Measurements from ENCODE around the gene CD53.
"Not testable (repeated sequence)": the region's sequence is repeated elsewhere in the genome, so short reads cannot be mapped to it uniquely, and the experiment has no call there.

Gene CD53

GRCh38 chr1:110872745-110873720, at the start of gene CD53:
TSS of gene CD53 (plus strand) at chr1:110873148. CDS start at chr1:110891409, 18,261 bp downstream.
- Mint-ChIP-seq H3K9me3 (no peaks in the 10 kb centered on the region), H3K36me3 (ENCODE audit: low read depth) (peaks cover 18% of the 10 kb centered on the region), H3K4me1 (peaks cover 44% of the 10 kb centered on the region)

GRCh38 chr1:110824192-110824591, 48.8 kb upstream of the CD53 start:
- ATAC-seq, result no peak
- Mint-ChIP-seq H3K4me1 (no peaks in the 10 kb centered on the region), H3K27ac (no peak overlapping the region), H3K27me3 (no peaks in the 10 kb centered on the region), H3K36me3 (ENCODE audit: low read depth) (no peaks in the 10 kb centered on the region), H3K9me3 (no peaks in the 10 kb centered on the region), H3K4me3 (no peak overlapping the region)
- no peak for DNase-seq

More at GRCh38 chr1:110872745-110873720, at the start of gene CD53:
- H3K27ac Mint-ChIP-seq, result peak within 1 kb of the TSS; percentile 98
- peak within 1 kb of the TSS; percentile 93 for H3K4me3 Mint-ChIP-seq
- ATAC-seq (peak; percentile 26), DNase-seq (peak; percentile 41)
- H3K27me3 Mint-ChIP-seq, result no peaks in the 10 kb centered on the region

GRCh38 chr1:110829955-110830553, 42.9 kb upstream of the CD53 start:
- no peaks in the 10 kb centered on the region for H3K27me3 Mint-ChIP-seq
- H3K4me3 Mint-ChIP-seq, result no peak overlapping the region
- ATAC-seq (no peak), DNase-seq (peak; percentile 11)
- peaks cover 5% of the 10 kb centered on the region for H3K4me1 Mint-ChIP-seq
- no peaks in the 10 kb centered on the region for H3K9me3 Mint-ChIP-seq
- H3K36me3 Mint-ChIP-seq (ENCODE audit: low read depth), result no peaks in the 10 kb centered on the region
- H3K27ac Mint-ChIP-seq, result no peak overlapping the region

- DNase-seq; H3K27me3 Mint-ChIP-seq; H3K27ac Mint-ChIP-seq; ATAC-seq; H3K4me1 Mint-ChIP-seq; H3K9me3 Mint-ChIP-seq; H3K4me3 Mint-ChIP-seq; H3K36me3 Mint-ChIP-seq (ENCODE audit: low read depth): not testable (repeated sequence)
Observed at GRCh38 chr1:110833779-110834178, 39.2 kb upstream of the CD53 start.

- ATAC-seq (no peak), DNase-seq (no peak)
- Mint-ChIP-seq H3K9me3 (no peaks in the 10 kb centered on the region), H3K27ac (no peak overlapping the region), H3K27me3 (no peaks in the 10 kb centered on the region), H3K4me3 (no peak overlapping the region), H3K4me1 (no peaks in the 10 kb centered on the region), H3K36me3 (ENCODE audit: low read depth) (no peaks in the 10 kb centered on the region)
Observed at GRCh38 chr1:110846861-110847260, 26.1 kb upstream of the CD53 start.

GRCh38 chr1:110850145-110850544, 22.8 kb upstream of the CD53 start:
- Mint-ChIP-seq H3K4me1 (peaks cover 5% of the 10 kb centered on the region), H3K4me3 (no peak overlapping the region), H3K9me3 (no peaks in the 10 kb centered on the region), H3K27ac (no peak overlapping the region), H3K27me3 (no peaks in the 10 kb centered on the region), H3K36me3 (ENCODE audit: low read depth) (no peaks in the 10 kb centered on the region)
- no peak for ATAC-seq
- no peak for DNase-seq

- H3K4me3 Mint-ChIP-seq, result no peak overlapping the region
- no peak for DNase-seq
- no peaks in the 10 kb centered on the region for H3K27me3 Mint-ChIP-seq
- no peaks in the 10 kb centered on the region for H3K9me3 Mint-ChIP-seq
- H3K36me3 Mint-ChIP-seq (ENCODE audit: low read depth), result no peaks in the 10 kb centered on the region
- ATAC-seq, result no peak
- peaks cover 5% of the 10 kb centered on the region for H3K4me1 Mint-ChIP-seq
- H3K27ac Mint-ChIP-seq, result no peak overlapping the region
Observed at GRCh38 chr1:110850627-110851026, 22.3 kb upstream of the CD53 start.

- no peaks in the 10 kb centered on the region for H3K27me3 Mint-ChIP-seq
- no peaks in the 10 kb centered on the region for H3K9me3 Mint-ChIP-seq
- peaks cover 10% of the 10 kb centered on the region for H3K4me1 Mint-ChIP-seq
- H3K27ac Mint-ChIP-seq, result no peak overlapping the region
- no peaks in the 10 kb centered on the region for H3K36me3 Mint-ChIP-seq (ENCODE audit: low read depth)
- ATAC-seq (no peak), DNase-seq (no peak)
- H3K4me3 Mint-ChIP-seq, result no peak overlapping the region
Observed at GRCh38 chr1:110853135-110853534, 19.8 kb upstream of the CD53 start.

- no peak for DNase-seq
- Mint-ChIP-seq H3K4me3 (no peak overlapping the region), H3K36me3 (ENCODE audit: low read depth) (no peaks in the 10 kb centered on the region), H3K9me3 (no peaks in the 10 kb centered on the region), H3K4me1 (peaks cover 29% of the 10 kb centered on the region), H3K27me3 (no peaks in the 10 kb centered on the region), H3K27ac (peak overlapping the region; percentile 34)
- ATAC-seq, result no peak
Observed at GRCh38 chr1:110856410-110856809, 16.5 kb upstream of the CD53 start.

- H3K27ac Mint-ChIP-seq, result no peak overlapping the region
- DNase-seq (no peak), ATAC-seq (peak; percentile 99)
- H3K27me3 Mint-ChIP-seq, result no peaks in the 10 kb centered on the region
- peaks cover 12% of the 10 kb centered on the region for H3K9me3 Mint-ChIP-seq
- no peaks in the 10 kb centered on the region for H3K36me3 Mint-ChIP-seq (ENCODE audit: low read depth)
- peaks cover 29% of the 10 kb centered on the region for H3K4me1 Mint-ChIP-seq
- H3K4me3 Mint-ChIP-seq, result no peak overlapping the region
Observed at GRCh38 chr1:110857964-110858948, 14.7 kb upstream of the CD53 start.

- Mint-ChIP-seq H3K4me3 (no peak overlapping the region), H3K9me3 (peaks cover 12% of the 10 kb centered on the region), H3K27ac (no peak overlapping the region), H3K27me3 (no peaks in the 10 kb centered on the region), H3K4me1 (peaks cover 33% of the 10 kb centered on the region), H3K36me3 (ENCODE audit: low read depth) (no peaks in the 10 kb centered on the region)
- ATAC-seq (no peak), DNase-seq (no peak)
Observed at GRCh38 chr1:110859062-110859461, 13.9 kb upstream of the CD53 start.

GRCh38 chr1:110860174-110860573, 12.8 kb upstream of the CD53 start:
- DNase-seq, result no peak
- no peak overlapping the region for H3K4me3 Mint-ChIP-seq
- H3K36me3 Mint-ChIP-seq (ENCODE audit: low read depth), result peaks cover 7% of the 10 kb centered on the region
- ATAC-seq, result no peak
- H3K27me3 Mint-ChIP-seq, result no peaks in the 10 kb centered on the region
- H3K9me3 Mint-ChIP-seq, result peaks cover 21% of the 10 kb centered on the region
- no peak overlapping the region for H3K27ac Mint-ChIP-seq
- H3K4me1 Mint-ChIP-seq, result peaks cover 43% of the 10 kb centered on the region

GRCh38 chr1:110860620-110861019, 12.3 kb upstream of the CD53 start:
- not testable (repeated sequence) for H3K36me3 Mint-ChIP-seq (ENCODE audit: low read depth); H3K4me3 Mint-ChIP-seq; H3K27ac Mint-ChIP-seq; DNase-seq; ATAC-seq; H3K27me3 Mint-ChIP-seq
- Mint-ChIP-seq H3K4me1 (peaks cover 43% of the 10 kb centered on the region), H3K9me3 (peaks cover 26% of the 10 kb centered on the region)

GRCh38 chr1:110861942-110862341, 11.0 kb upstream of the CD53 start:
- ATAC-seq; H3K4me3 Mint-ChIP-seq; H3K36me3 Mint-ChIP-seq (ENCODE audit: low read depth); H3K27ac Mint-ChIP-seq; H3K27me3 Mint-ChIP-seq; DNase-seq: not testable (repeated sequence)
- Mint-ChIP-seq H3K4me1 (peaks cover 43% of the 10 kb centered on the region), H3K9me3 (peaks cover 34% of the 10 kb centered on the region)
